HG02610 (cell line): Measurements from ENCODE around the gene CREB3L4.
A peak's percentile ranks its signal among the peaks of the same experiment; 100 is the strongest.
"Not testable (repeated sequence)": the region's sequence is repeated elsewhere in the genome, so short reads cannot be mapped to it uniquely, and the experiment has no call there.

Source experiments
- ATAC-seq: cut with Tn5 transposase; IDR thresholded peaks from one replicate; pipeline ENCODE4 v1.9.1; 2021; ENCODE audit warnings: mild to moderate bottlenecking, moderate library complexity; ENCODE audit not compliant: unreplicated experiment

CREB3L4 gene

GRCh38 chr1:153984123-153984894, 16.6 kb downstream of the CREB3L4 start:
- ATAC-seq: no peak

- ATAC-seq: no peak
These were observed 17.7 kb downstream of the CREB3L4 start for GRCh38 chr1:153985341-153985912.

GRCh38 chr1:153985941-153986761, 18.4 kb downstream of the CREB3L4 start, which contains the start of gene RAB13:
TSS of gene RAB13 (minus strand) at chr1:153986339. CDS start at chr1:153986236, 103 bp downstream.
- no peak for ATAC-seq

GRCh38 chr1:153987621-153988020, 19.9 kb downstream of the CREB3L4 start:
- ATAC-seq: no peak

GRCh38 chr1:153990468-153991150, 22.9 kb downstream of the CREB3L4 start, which contains the start of gene RPS27:
TSS of gene RPS27 (plus strand) at chr1:153990762. CDS start at chr1:153990797, 35 bp downstream.
- ATAC-seq: peak; percentile 64

GRCh38 chr1:153991151-153991630, 23.5 kb downstream of the CREB3L4 start:
- no peak for ATAC-seq

GRCh38 chr1:153991806-153992205, 24.1 kb downstream of the CREB3L4 start:
- ATAC-seq: no peak

GRCh38 chr1:153995202-153995601, 27.5 kb downstream of the CREB3L4 start:
- ATAC-seq: no peak

- no peak for ATAC-seq
These were observed 27.9 kb downstream of the CREB3L4 start for GRCh38 chr1:153995640-153996039.

GRCh38 chr1:153996882-153997281, 29.2 kb downstream of the CREB3L4 start:
- ATAC-seq: not testable (repeated sequence)

- no peak for ATAC-seq
These were observed 32.7 kb downstream of the CREB3L4 start for GRCh38 chr1:154000420-154000819.

GRCh38 chr1:154006136-154006535, 38.4 kb downstream of the CREB3L4 start:
- no peak for ATAC-seq

GRCh38 chr1:154012129-154012528, 44.4 kb downstream of the CREB3L4 start:
- no peak for ATAC-seq

GRCh38 chr1:154012543-154012942, 44.8 kb downstream of the CREB3L4 start:
- not testable (repeated sequence) for ATAC-seq

GRCh38 chr1:154014154-154014907, 46.6 kb downstream of the CREB3L4 start:
- ATAC-seq: no peak

GRCh38 chr1:154019269-154019668, 51.6 kb downstream of the CREB3L4 start:
- ATAC-seq: no peak

- no peak for ATAC-seq
These were observed 52.2 kb downstream of the CREB3L4 start for GRCh38 chr1:154019940-154020339.
